ENCODE measurements around the gene DNAJC1.

The DNAJC1 gene

DNA sequence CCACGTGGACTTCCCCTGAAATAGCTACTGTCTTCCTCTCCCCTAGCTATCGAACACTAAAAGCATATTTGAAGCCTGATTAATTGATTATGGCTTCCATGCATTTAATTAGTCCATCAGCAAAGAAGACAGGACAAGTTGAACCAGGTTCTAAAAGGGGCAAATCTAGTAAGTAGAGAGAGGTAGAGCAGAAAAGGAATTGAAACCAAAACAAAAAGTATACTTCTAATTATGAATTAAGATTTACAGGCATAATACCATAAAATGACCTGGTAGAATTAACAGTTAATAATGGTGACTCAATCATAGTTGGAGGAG is 393 bp upstream of the DNAJC1 start:
- H3K4me2 ChIP-seq (ENCODE audit: low read depth, low read length, poor library complexity, severe bottlenecking) = peak overlapping the region; percentile 92
- H3K27me3 ChIP-seq (ENCODE audit: low read length) = no peaks in the 10 kb centered on the region
- H3K27ac ChIP-seq (ENCODE audit: low read depth, low read length) = peak overlapping the region; percentile 60
- H4K20me1 ChIP-seq (ENCODE audit: low read depth, low read length) = no peaks in the 10 kb centered on the region; the same call in 1 of the 2 replicates
- H3F3A ChIP-seq (ENCODE audit: insufficient read depth) = no peaks in the 10 kb centered on the region; the same call in 1 of the 2 replicates
- H3K9ac ChIP-seq (ENCODE audit: low read length) = peak overlapping the region; percentile 71
- no peaks in the 10 kb centered on the region for H3K9me2 ChIP-seq (replicated peaks; ENCODE audit: insufficient read depth, low read length)
- no peak for TF ChIP-seq EZH2phosphoT487 (conservative IDR thresholded peaks at IDR 0.05; ENCODE audit: low read length)
- TF ChIP-seq, protein P1, sequence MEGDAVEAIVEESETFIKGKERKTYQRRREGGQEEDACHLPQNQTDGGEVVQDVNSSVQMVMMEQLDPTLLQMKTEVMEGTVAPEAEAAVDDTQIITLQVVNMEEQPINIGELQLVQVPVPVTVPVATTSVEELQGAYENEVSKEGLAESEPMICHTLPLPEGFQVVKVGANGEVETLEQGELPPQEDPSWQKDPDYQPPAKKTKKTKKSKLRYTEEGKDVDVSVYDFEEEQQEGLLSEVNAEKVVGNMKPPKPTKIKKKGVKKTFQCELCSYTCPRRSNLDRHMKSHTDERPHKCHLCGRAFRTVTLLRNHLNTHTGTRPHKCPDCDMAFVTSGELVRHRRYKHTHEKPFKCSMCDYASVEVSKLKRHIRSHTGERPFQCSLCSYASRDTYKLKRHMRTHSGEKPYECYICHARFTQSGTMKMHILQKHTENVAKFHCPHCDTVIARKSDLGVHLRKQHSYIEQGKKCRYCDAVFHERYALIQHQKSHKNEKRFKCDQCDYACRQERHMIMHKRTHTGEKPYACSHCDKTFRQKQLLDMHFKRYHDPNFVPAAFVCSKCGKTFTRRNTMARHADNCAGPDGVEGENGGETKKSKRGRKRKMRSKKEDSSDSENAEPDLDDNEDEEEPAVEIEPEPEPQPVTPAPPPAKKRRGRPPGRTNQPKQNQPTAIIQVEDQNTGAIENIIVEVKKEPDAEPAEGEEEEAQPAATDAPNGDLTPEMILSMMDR (IDR thresholded peaks at IDR 0.05; ENCODE audit: insufficient read depth, low read length, poor library complexity, severe bottlenecking) = no peak
- no peaks in the 10 kb centered on the region for H3K9me3 ChIP-seq (ENCODE audit: insufficient read depth, low read length)
- H3K4me3 ChIP-seq (ENCODE audit: insufficient read depth, low read length, poor library complexity, severe bottlenecking) = peak overlapping the region; percentile 76
- no peaks in the 10 kb centered on the region for H3K79me2 ChIP-seq (ENCODE audit: insufficient read depth, low read length)
- peak overlapping the region; percentile 98 for H2AFZ ChIP-seq (ENCODE audit: low read depth, low read length, severe bottlenecking)
- no peaks in the 10 kb centered on the region for H3K36me3 ChIP-seq (ENCODE audit: low read length)

DNA sequence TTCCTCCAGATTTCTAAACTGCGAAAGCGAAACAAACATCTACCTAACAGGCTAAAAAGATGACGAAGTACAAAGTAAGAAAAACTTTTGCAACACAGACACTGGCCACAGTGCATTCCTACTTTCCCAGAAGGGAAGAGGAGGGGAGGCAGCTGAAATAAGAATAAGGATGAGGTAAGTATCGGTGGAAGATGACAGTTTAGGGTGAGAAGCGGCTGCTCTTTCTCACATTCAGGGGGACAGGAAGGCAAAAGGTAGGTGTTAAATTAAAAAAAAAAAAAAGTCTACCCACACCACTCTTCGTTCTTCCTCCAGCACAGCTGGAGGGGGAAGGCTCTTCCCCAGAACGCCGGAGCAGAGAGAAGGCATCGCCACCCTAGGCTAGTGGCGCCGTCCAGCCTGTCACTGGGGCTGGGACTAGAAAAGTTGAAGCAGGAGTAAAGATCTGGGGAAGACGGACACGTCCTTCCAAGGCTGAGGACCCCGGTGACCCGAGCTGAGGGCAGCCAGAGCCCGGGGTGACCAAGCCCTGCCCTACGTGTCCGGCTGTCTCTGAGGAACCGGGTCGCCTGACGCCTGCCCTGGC is 846 bp downstream of the DNAJC1 start:
- Histone ChIP-seq H3K27ac (ENCODE audit: low read depth, low read length) (peak overlapping the region; percentile 60), H3K4me3 (ENCODE audit: insufficient read depth, low read length, poor library complexity, severe bottlenecking) (peak overlapping the region; percentile 76), H3K9ac (ENCODE audit: low read length) (peak overlapping the region; percentile 71), H3K27me3 (ENCODE audit: low read length) (no peaks in the 10 kb centered on the region), H3K36me3 (ENCODE audit: low read length) (no peaks in the 10 kb centered on the region), H4K20me1 (ENCODE audit: low read depth, low read length) (no peaks in the 10 kb centered on the region; the same call in 1 of the 2 replicates), H3K79me2 (ENCODE audit: insufficient read depth, low read length) (no peaks in the 10 kb centered on the region), H2AFZ (ENCODE audit: low read depth, low read length, severe bottlenecking) (peak overlapping the region; percentile 98), H3K9me2 (replicated peaks; ENCODE audit: insufficient read depth, low read length) (no peaks in the 10 kb centered on the region), H3F3A (ENCODE audit: insufficient read depth) (no peaks in the 10 kb centered on the region; the same call in 1 of the 2 replicates), H3K4me2 (ENCODE audit: low read depth, low read length, poor library complexity, severe bottlenecking) (peak overlapping the region; percentile 92), H3K9me3 (ENCODE audit: insufficient read depth, low read length) (no peaks in the 10 kb centered on the region)
- TF ChIP-seq, protein P1 (IDR thresholded peaks at IDR 0.05; ENCODE audit: insufficient read depth, low read length, poor library complexity, severe bottlenecking) = no peak

DNA sequence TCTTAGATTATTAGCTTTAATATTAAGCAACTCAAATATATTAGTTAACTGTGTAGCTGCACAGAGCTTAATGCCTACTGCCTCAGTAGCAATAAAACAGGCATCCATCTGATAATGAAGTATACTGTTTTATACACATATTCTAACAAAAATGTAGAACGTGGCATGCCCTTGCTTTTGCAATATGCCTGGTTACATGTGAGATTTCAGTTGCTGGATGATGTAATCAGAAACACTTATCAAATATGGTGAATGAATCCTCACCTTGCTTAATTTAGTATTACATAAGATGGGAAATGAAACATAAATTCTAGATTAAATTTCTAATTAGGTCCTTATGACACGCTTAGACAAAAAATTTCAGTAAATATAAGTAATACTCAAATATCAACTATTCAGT is 8.0 kb downstream of the DNAJC1 start:
- no peaks in the 10 kb centered on the region for H4K20me1 ChIP-seq (ENCODE audit: low read depth, low read length)

More for the DNA sequence above, 8.0 kb downstream of the DNAJC1 start:
- Histone ChIP-seq H3K9me2 (replicated peaks; ENCODE audit: insufficient read depth, low read length) (no peaks in the 10 kb centered on the region), H3K9ac (ENCODE audit: low read length) (no peak overlapping the region), H3K4me3 (ENCODE audit: insufficient read depth, low read length, poor library complexity, severe bottlenecking) (no peak overlapping the region), H3K27ac (ENCODE audit: low read depth, low read length) (no peak overlapping the region), H3K36me3 (ENCODE audit: low read length) (no peaks in the 10 kb centered on the region), H3F3A (ENCODE audit: insufficient read depth) (no peaks in the 10 kb centered on the region), H3K27me3 (ENCODE audit: low read length) (no peaks in the 10 kb centered on the region), H3K4me2 (ENCODE audit: low read depth, low read length, poor library complexity, severe bottlenecking) (no peak overlapping the region), H3K9me3 (ENCODE audit: insufficient read depth, low read length) (no peaks in the 10 kb centered on the region), H3K79me2 (ENCODE audit: insufficient read depth, low read length) (no peaks in the 10 kb centered on the region), H2AFZ (ENCODE audit: low read depth, low read length, severe bottlenecking) (no peak overlapping the region)
- TF ChIP-seq, protein P1 (IDR thresholded peaks at IDR 0.05; ENCODE audit: insufficient read depth, low read length, poor library complexity, severe bottlenecking) = no peak
- no peak for TF ChIP-seq EZH2phosphoT487 (conservative IDR thresholded peaks at IDR 0.05; ENCODE audit: low read length)
